ENCODE measurements around the gene KLHL26.

DNA sequence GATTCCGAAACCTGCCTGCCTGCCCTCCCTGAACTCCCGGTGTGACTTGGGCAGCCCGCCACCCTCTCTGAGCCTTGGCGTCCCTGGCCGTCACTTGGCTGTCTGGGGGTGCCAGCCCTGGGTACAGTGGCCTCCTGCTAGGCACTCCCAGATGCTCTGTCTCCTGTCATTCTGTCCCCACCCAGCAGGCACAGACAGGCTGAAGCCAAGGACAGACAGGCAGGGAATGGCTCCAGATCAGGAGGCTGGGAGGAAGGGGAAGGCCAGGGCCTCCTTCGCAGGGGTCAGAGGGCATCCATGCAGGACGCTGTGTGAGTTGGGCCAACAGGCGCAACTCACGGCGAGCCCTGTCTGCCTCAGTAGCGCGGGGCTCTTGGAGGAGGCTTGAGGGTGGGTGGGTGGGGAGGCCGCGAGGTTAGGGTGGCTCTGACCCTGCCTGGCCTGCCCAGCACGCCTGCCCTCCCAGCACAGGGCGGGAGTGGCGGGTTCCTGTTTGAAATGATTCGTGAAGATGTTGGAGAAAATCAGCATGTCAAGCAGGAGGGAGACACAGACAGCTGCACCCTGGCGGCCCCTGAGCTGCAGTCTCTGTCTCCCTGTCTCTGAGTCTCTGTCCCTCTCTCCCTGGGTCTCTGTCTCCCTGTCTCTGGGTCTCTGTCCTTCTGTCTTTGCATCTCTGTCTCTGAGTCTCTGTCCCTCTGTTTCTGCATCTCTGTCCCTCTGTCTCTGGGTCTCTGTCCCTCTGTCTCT lies 19.7 kb downstream of the KLHL26 start:
- TF ChIP-seq, protein P1, sequence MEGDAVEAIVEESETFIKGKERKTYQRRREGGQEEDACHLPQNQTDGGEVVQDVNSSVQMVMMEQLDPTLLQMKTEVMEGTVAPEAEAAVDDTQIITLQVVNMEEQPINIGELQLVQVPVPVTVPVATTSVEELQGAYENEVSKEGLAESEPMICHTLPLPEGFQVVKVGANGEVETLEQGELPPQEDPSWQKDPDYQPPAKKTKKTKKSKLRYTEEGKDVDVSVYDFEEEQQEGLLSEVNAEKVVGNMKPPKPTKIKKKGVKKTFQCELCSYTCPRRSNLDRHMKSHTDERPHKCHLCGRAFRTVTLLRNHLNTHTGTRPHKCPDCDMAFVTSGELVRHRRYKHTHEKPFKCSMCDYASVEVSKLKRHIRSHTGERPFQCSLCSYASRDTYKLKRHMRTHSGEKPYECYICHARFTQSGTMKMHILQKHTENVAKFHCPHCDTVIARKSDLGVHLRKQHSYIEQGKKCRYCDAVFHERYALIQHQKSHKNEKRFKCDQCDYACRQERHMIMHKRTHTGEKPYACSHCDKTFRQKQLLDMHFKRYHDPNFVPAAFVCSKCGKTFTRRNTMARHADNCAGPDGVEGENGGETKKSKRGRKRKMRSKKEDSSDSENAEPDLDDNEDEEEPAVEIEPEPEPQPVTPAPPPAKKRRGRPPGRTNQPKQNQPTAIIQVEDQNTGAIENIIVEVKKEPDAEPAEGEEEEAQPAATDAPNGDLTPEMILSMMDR (IDR thresholded peaks at IDR 0.05), result no peak
- TF ChIP-seq POLR2A (IDR thresholded peaks at IDR 0.05), result no peak
